Activated CD4-positive, alpha-beta T cell treated with anti-CD3 and anti-CD28 coated beads for 36 hours (primary cell): ENCODE data around the gene ADH7. TPM values are rescaled to one million over a fixed set of nuclear protein-coding genes. Genes with fewer than 3 reads are reported as not detected.

Experiments
- ATAC-seq: fragments of 200-7000 bp; cut with Tn5 transposase; one replicate; pipeline ENCODE4 v1.10.0; 2021; ENCODE audit warnings: mild to moderate bottlenecking, moderate library complexity
- CTCF ChIA-PET: fragments of 350-600 bp; sonication (Branson Sonifier 250); formaldehyde crosslinking; loops from one replicate; lab custom pipeline; 2021; ENCODE audit warnings: antibody characterized with exemption; lab: Charles Lee
- POLR2A ChIA-PET: fragments of 350-600 bp; sonication (Branson Sonifier 250); formaldehyde crosslinking; loops from one replicate; lab custom pipeline; 2021; ENCODE audit warnings: antibody characterized with exemption, inconsistent platforms; lab: Charles Lee
- DNase-seq: peaks from one replicate; pipeline ENCODE4 v3.0.0-alpha.2; 2020
- H3K27ac Mint-ChIP-seq: one replicate; pipeline ENCODE4 v1.8.0; 2021; ENCODE audit warnings: mixed read lengths
- H3K27me3 Mint-ChIP-seq: one replicate; pipeline ENCODE4 v1.8.0; 2021; ENCODE audit warnings: mixed read lengths
- H3K36me3 Mint-ChIP-seq: one replicate; pipeline ENCODE4 v1.8.0; 2021; ENCODE audit warnings: low read depth, mixed read lengths
- H3K4me1 Mint-ChIP-seq: one replicate; pipeline ENCODE4 v1.8.0; 2021; ENCODE audit warnings: mixed read lengths
- H3K4me3 Mint-ChIP-seq: one replicate; pipeline ENCODE4 v1.8.0; 2021; ENCODE audit warnings: mild to moderate bottlenecking, moderate library complexity, mixed read lengths
- H3K9me3 Mint-ChIP-seq: one replicate; pipeline ENCODE4 v1.8.0; 2021; ENCODE audit warnings: low read depth, mixed read lengths
- intact Hi-C, 2 experiments: fragments of 100-400 bp; cut with DNase I in 1 of 2; cut with micrococcal nuclease in 1 of 2; formaldehyde crosslinking; loops; one replicate each; pipeline versions ENCODE4 v1.14.2 to v1.15.1; 2022 to 2024; cut with DNase I, micrococcal nuclease
- total RNA-seq, 2 experiments: library from RNA; stranded (reverse); gene quantifications; one replicate each; pipeline ENCODE4 v1.2.3, GENCODE V29; 2021

ADH7 gene
- total RNA-seq, 2 experiments from 2014 or later: not detected

- Mint-ChIP-seq H3K4me1 (peaks cover 7% of the 10 kb centered on the region), H3K27ac (no peak overlapping the region), H3K36me3 (no peaks in the 10 kb centered on the region), H3K9me3 (no peaks in the 10 kb centered on the region), H3K27me3 (peaks cover 1% of the 10 kb centered on the region), H3K4me3 (no peak overlapping the region)
- no peak for ATAC-seq
- ChIA-PET POLR2A (no interaction called here), CTCF (interaction anchor here (0.9 to 2.1 kb wide), 3 partner anchors 9 to 408 kb away, joined by 4 to 10 read pairs (median 4); partner anchors contain the start of gene METAP1)
- DNase-seq: no peak
- intact Hi-C loops: loop anchor here in 1 of 2 experiments (5.0 to 10.0 kb wide), 3 partner anchors 408 to 938 kb away; partner anchors contain the start of gene METAP1
Measured at GRCh38 chr4:99402765-99403164, 32.4 kb downstream of the ADH7 start.

- Mint-ChIP-seq H3K9me3 (no peaks in the 10 kb centered on the region), H3K4me3 (no peak overlapping the region), H3K27me3 (peaks cover 2% of the 10 kb centered on the region), H3K36me3 (no peaks in the 10 kb centered on the region), H3K27ac (no peak overlapping the region), H3K4me1 (peaks cover 7% of the 10 kb centered on the region)
- CTCF ChIA-PET: interaction anchor here (0.9 to 1.0 kb wide), 2 partner anchors 8 to 35 kb away, joined by 3 read pairs; no protein-coding TSS in a partner anchor
- DNase-seq (no peak), ATAC-seq (no peak)
- intact Hi-C loops: loop anchor here in 1 of 2 experiments (5.0 to 10.0 kb wide), 3 partner anchors 406 to 936 kb away; partner anchors contain the start of gene METAP1
- POLR2A ChIA-PET: no interaction called here
Measured at GRCh38 chr4:99400831-99401230, 34.3 kb downstream of the ADH7 start.

- ChIA-PET POLR2A (no interaction called here), CTCF (no interaction called here)
- H3K9me3 Mint-ChIP-seq: no peaks in the 10 kb centered on the region
- intact Hi-C loops: no loop called here
- peaks cover 3% of the 10 kb centered on the region for H3K4me1 Mint-ChIP-seq
- ATAC-seq: no peak
- no peak overlapping the region for H3K27ac Mint-ChIP-seq
- peaks cover 6% of the 10 kb centered on the region for H3K27me3 Mint-ChIP-seq
- H3K4me3 Mint-ChIP-seq: no peak overlapping the region
- H3K36me3 Mint-ChIP-seq: no peaks in the 10 kb centered on the region
- DNase-seq: no peak
Measured at GRCh38 chr4:99399017-99399416, 36.1 kb downstream of the ADH7 start.

- ChIA-PET CTCF (no interaction called here), POLR2A (interaction anchor here (0.6 kb wide), 1 partner anchor 492 kb away, joined by 3 read pairs; no protein-coding TSS in a partner anchor)
- ATAC-seq (no peak), DNase-seq (no peak)
- Mint-ChIP-seq H3K36me3 (no peaks in the 10 kb centered on the region), H3K27ac (no peak overlapping the region), H3K4me1 (no peaks in the 10 kb centered on the region), H3K27me3 (peaks cover 6% of the 10 kb centered on the region), H3K4me3 (no peak overlapping the region), H3K9me3 (peaks cover 2% of the 10 kb centered on the region)
- intact Hi-C loops: no loop called here
Measured at GRCh38 chr4:99395595-99396364, 39.4 kb downstream of the ADH7 start.

GRCh38 chr4:99394896-99395295 lies 40.2 kb downstream of the ADH7 start:
- Mint-ChIP-seq H3K4me3 (no peak overlapping the region), H3K4me1 (no peaks in the 10 kb centered on the region), H3K27ac (no peak overlapping the region), H3K36me3 (no peaks in the 10 kb centered on the region), H3K9me3 (peaks cover 3% of the 10 kb centered on the region), H3K27me3 (peaks cover 6% of the 10 kb centered on the region)
- CTCF ChIA-PET: no interaction called here
- POLR2A ChIA-PET: interaction anchor here (0.7 kb wide), 1 partner anchor 1133 kb away, joined by 4 read pairs; no protein-coding TSS in a partner anchor
- DNase-seq (no peak), ATAC-seq (no peak)
- intact Hi-C loops: no loop called here

GRCh38 chr4:99390055-99390454 lies 45.1 kb downstream of the ADH7 start:
- Mint-ChIP-seq H3K4me1 (no peaks in the 10 kb centered on the region), H3K27me3 (peaks cover 7% of the 10 kb centered on the region), H3K27ac (no peak overlapping the region), H3K9me3 (peaks cover 3% of the 10 kb centered on the region), H3K36me3 (no peaks in the 10 kb centered on the region), H3K4me3 (no peak overlapping the region)
- ChIA-PET POLR2A (no interaction called here), CTCF (no interaction called here)
- DNase-seq (no peak), ATAC-seq (no peak)
- intact Hi-C loops: no loop called here

- Mint-ChIP-seq H3K9me3 (peaks cover 3% of the 10 kb centered on the region), H3K27me3 (peaks cover 7% of the 10 kb centered on the region), H3K27ac (no peak overlapping the region), H3K4me3 (no peak overlapping the region), H3K36me3 (no peaks in the 10 kb centered on the region), H3K4me1 (no peaks in the 10 kb centered on the region)
- ChIA-PET CTCF (no interaction called here), POLR2A (no interaction called here)
- intact Hi-C loops: no loop called here
- ATAC-seq (no peak), DNase-seq (no peak)
Measured at GRCh38 chr4:99389606-99390005, 45.5 kb downstream of the ADH7 start.

GRCh38 chr4:99383833-99384392 lies 51.2 kb downstream of the ADH7 start:
- POLR2A ChIA-PET: no interaction called here
- CTCF ChIA-PET: interaction anchor here (0.6 kb wide), 1 partner anchor 22 kb away, joined by 4 read pairs; no protein-coding TSS in a partner anchor
- Mint-ChIP-seq H3K27ac (no peak overlapping the region), H3K36me3 (no peaks in the 10 kb centered on the region), H3K4me3 (no peak overlapping the region), H3K4me1 (no peaks in the 10 kb centered on the region), H3K27me3 (peaks cover 5% of the 10 kb centered on the region), H3K9me3 (no peaks in the 10 kb centered on the region)
- DNase-seq (no peak), ATAC-seq (no peak)
- intact Hi-C loops: no loop called here

- Mint-ChIP-seq H3K4me1 (no peaks in the 10 kb centered on the region), H3K36me3 (no peaks in the 10 kb centered on the region), H3K27me3 (peaks cover 5% of the 10 kb centered on the region), H3K4me3 (no peak overlapping the region), H3K27ac (no peak overlapping the region), H3K9me3 (no peaks in the 10 kb centered on the region)
- ChIA-PET POLR2A (no interaction called here), CTCF (interaction anchor here (1.3 kb wide), 1 partner anchor 8 kb away, joined by 5 read pairs; no protein-coding TSS in a partner anchor)
- ATAC-seq (no peak), DNase-seq (no peak)
- intact Hi-C loops: no loop called here
Measured at GRCh38 chr4:99383399-99383798, 51.7 kb downstream of the ADH7 start.

- ATAC-seq (no peak), DNase-seq (no peak)
- Mint-ChIP-seq H3K4me3 (no peak overlapping the region), H3K27me3 (peaks cover 5% of the 10 kb centered on the region), H3K36me3 (no peaks in the 10 kb centered on the region), H3K4me1 (no peaks in the 10 kb centered on the region), H3K9me3 (no peaks in the 10 kb centered on the region), H3K27ac (no peak overlapping the region)
- ChIA-PET POLR2A (no interaction called here), CTCF (interaction anchor here (0.9 to 1.3 kb wide), 2 partner anchors 9 to 27 kb away, joined by 3 to 5 read pairs; no protein-coding TSS in a partner anchor)
- intact Hi-C loops: no loop called here
Measured at GRCh38 chr4:99382745-99383360, 52.3 kb downstream of the ADH7 start.

- intact Hi-C loops: no loop called here
- no peaks in the 10 kb centered on the region for H3K36me3 Mint-ChIP-seq
- H3K4me3 Mint-ChIP-seq: no peak overlapping the region
- no peak for ATAC-seq
- no peaks in the 10 kb centered on the region for H3K9me3 Mint-ChIP-seq
- no peak overlapping the region for H3K27ac Mint-ChIP-seq
- DNase-seq: no peak
- H3K27me3 Mint-ChIP-seq: peaks cover 5% of the 10 kb centered on the region
- CTCF ChIA-PET: interaction anchor here (1.4 kb wide), 1 partner anchor 23 kb away, joined by 3 read pairs; no protein-coding TSS in a partner anchor
- H3K4me1 Mint-ChIP-seq: no peaks in the 10 kb centered on the region
- POLR2A ChIA-PET: no interaction called here
Measured at GRCh38 chr4:99381588-99382175, 53.5 kb downstream of the ADH7 start.
